Keratinocyte (primary cell): ENCODE results near the gene CA7. TPM values are rescaled to one million over a fixed set of nuclear protein-coding genes. Genes with fewer than 3 reads are reported as not detected.

ENCODE experiments used
- DNase-seq: peaks from one replicate; pipeline ENCODE4 v3.0.0-alpha.2; 2011; ENCODE audit warnings: low read depth, missing footprints, low spot score
- FAIRE-seq: peaks from 2 replicates; lab custom pipeline; 2011; peaks lifted over from hg19 to GRCh38; lab: Jason Lieb, UNC
- H2AFZ ChIP-seq: 2 replicates; pipeline ENCODE4 v1.6.0; 2012; ENCODE audit warnings: low read length, control low read depth, inconsistent platforms; ENCODE audit not compliant: control insufficient read depth
- H3K27ac ChIP-seq: 2 replicates; pipeline ENCODE4 v1.5.1; 2011; ENCODE audit warnings: low read length; ENCODE audit not compliant: control insufficient read depth, insufficient read depth
- H3K27me3 ChIP-seq: 3 replicates; pipeline ENCODE4 v1.6.0; 2011; ENCODE audit warnings: low read length; ENCODE audit not compliant: control insufficient read depth, insufficient read depth; ENCODE audit errors: extremely low read depth
- H3K36me3 ChIP-seq, 2 experiments: 2 replicates in 1 of 2; 3 replicates in 1 of 2; pipeline ENCODE4 v1.5.1; 2011; ENCODE audit warnings: low read length in 2 of 2, mild to moderate bottlenecking in 1 of 2; ENCODE audit not compliant: control insufficient read depth in 2 of 2, insufficient read depth in 2 of 2; ENCODE audit errors: extremely low read depth in 1 of 2
- H3K4me1 ChIP-seq: 3 replicates; pipeline ENCODE4 v1.5.1; 2011; ENCODE audit warnings: low read length; ENCODE audit not compliant: control insufficient read depth, insufficient read depth; ENCODE audit errors: extremely low read depth
- H3K4me2 ChIP-seq: 3 replicates; pipeline ENCODE4 v1.6.0; 2011; ENCODE audit warnings: low read depth, low read length; ENCODE audit not compliant: control insufficient read depth, insufficient read depth; ENCODE audit errors: extremely low read depth
- H3K4me3 ChIP-seq, 3 experiments: fragments of 200-600 bp in 1 of 3; sonication (generic) in 1 of 3; 2 replicates in 2 of 3; 3 replicates in 1 of 3; pipeline ENCODE4 v1.5.1; 2011 to 2016; ENCODE audit warnings: low read length in 3 of 3, mild to moderate bottlenecking in 3 of 3, control low read depth in 2 of 3, inconsistent platforms in 1 of 3, low read depth in 1 of 3, mixed read lengths in 1 of 3, mixed run types in 1 of 3, moderate library complexity in 1 of 3; ENCODE audit not compliant: control insufficient read depth in 2 of 3, insufficient read depth in 2 of 3; ENCODE audit errors: extremely low read depth in 1 of 3
- H3K79me2 ChIP-seq: 2 replicates; pipeline ENCODE4 v1.6.0; 2012; ENCODE audit warnings: low read length; ENCODE audit not compliant: control insufficient read depth, insufficient read depth
- H3K9ac ChIP-seq: 3 replicates; pipeline ENCODE4 v1.6.0; 2011; ENCODE audit warnings: low read length; ENCODE audit not compliant: control insufficient read depth, insufficient read depth; ENCODE audit errors: extremely low read depth
- H3K9me1 ChIP-seq: 3 replicates; pipeline ENCODE4 v1.6.0; 2011; ENCODE audit warnings: low read length; ENCODE audit not compliant: control insufficient read depth, insufficient read depth; ENCODE audit errors: extremely low read depth
- H3K9me3 ChIP-seq: 2 replicates; pipeline ENCODE4 v1.5.1; 2012; ENCODE audit warnings: low read depth, low read length; ENCODE audit not compliant: control insufficient read depth
- H4K20me1 ChIP-seq: 3 replicates; pipeline ENCODE4 v1.6.0; 2011; ENCODE audit warnings: low read length; ENCODE audit not compliant: control insufficient read depth, insufficient read depth; ENCODE audit errors: extremely low read depth
- EZH2 ChIP-seq: IDR thresholded peaks from one replicate; pipeline ENCODE4 v1.6.1; 2012; ENCODE audit warnings: inconsistent platforms, mild to moderate bottlenecking, low read length, moderate library complexity
- dilution Hi-C: fragments of 300-500 bp; cut with MboI; formaldehyde crosslinking; loops from one replicate; pipeline ENCODE4 v1.7.0; 2020; ENCODE audit warnings: low sequenced_read_pairs; ENCODE audit not compliant: extremely low pct_ligation_motif_present
- polyA minus RNA-seq, 3 experiments: library from RNA; depleted of rRNA, polyadenylated mRNA; stranded (reverse); fragments of >200 nt; gene quantifications; 1 replicate in 1 of 3; 2 replicates in 1 of 3; 3 replicates in 1 of 3; pipeline ENCODE4 v1.2.3, GENCODE V29; 2011
- polyA plus RNA-seq, 5 experiments: library from polyadenylated mRNA; depleted of rRNA in 3 of 5; stranded (reverse) in 3 of 5; stranded (forward) in 1 of 5; unstranded in 1 of 5; fragments of >200 nt; gene quantifications; 1 replicate in 1 of 5; 2 replicates in 3 of 5; 3 replicates in 1 of 5; pipeline versions ENCODE4 v1.2.1 to v1.2.3, GENCODE V29; 2011 to 2012; ENCODE audit warnings: missing spikeins in 2 of 5, low read depth in 1 of 5, low replicate concordance in 1 of 5
- TF ChIP-seq, protein P1 (sequence below), 3 experiments: IDR thresholded peaks in 1 of 3; conservative IDR thresholded peaks in 1 of 3; optimal IDR thresholded peaks in 1 of 3; 2 replicates in 2 of 3; 3 replicates in 1 of 3; pipeline versions ENCODE3 to v1.5.1; 2011; ENCODE audit warnings: low read length in 3 of 3, mild to moderate bottlenecking in 3 of 3, moderate library complexity in 2 of 3, control low read depth in 1 of 3, inconsistent platforms in 1 of 3; ENCODE audit not compliant: insufficient read depth in 2 of 3; ENCODE audit errors: extremely low read depth in 1 of 3

CA7 gene
- polyA plus RNA-seq = not detected in 3 replicates
- polyA plus RNA-seq (2011; ENCODE audit: low read depth) = not detected
- not detected in 2 replicates for polyA plus RNA-seq (2011; cell fraction: cytosol; rRNA removed)
- not detected in 2 replicates for polyA plus RNA-seq (2011; cell fraction: nucleus; rRNA removed)
- not detected in 2 replicates for polyA plus RNA-seq (2012; ENCODE audit: low replicate concordance)
- polyA minus RNA-seq = not detected in 3 replicates
- polyA minus RNA-seq (2011; cell fraction: cytosol; rRNA and poly(A)+ RNA removed) = not detected
- not detected in 2 replicates for polyA minus RNA-seq (2011; cell fraction: nucleus; rRNA and poly(A)+ RNA removed)

DNA sequence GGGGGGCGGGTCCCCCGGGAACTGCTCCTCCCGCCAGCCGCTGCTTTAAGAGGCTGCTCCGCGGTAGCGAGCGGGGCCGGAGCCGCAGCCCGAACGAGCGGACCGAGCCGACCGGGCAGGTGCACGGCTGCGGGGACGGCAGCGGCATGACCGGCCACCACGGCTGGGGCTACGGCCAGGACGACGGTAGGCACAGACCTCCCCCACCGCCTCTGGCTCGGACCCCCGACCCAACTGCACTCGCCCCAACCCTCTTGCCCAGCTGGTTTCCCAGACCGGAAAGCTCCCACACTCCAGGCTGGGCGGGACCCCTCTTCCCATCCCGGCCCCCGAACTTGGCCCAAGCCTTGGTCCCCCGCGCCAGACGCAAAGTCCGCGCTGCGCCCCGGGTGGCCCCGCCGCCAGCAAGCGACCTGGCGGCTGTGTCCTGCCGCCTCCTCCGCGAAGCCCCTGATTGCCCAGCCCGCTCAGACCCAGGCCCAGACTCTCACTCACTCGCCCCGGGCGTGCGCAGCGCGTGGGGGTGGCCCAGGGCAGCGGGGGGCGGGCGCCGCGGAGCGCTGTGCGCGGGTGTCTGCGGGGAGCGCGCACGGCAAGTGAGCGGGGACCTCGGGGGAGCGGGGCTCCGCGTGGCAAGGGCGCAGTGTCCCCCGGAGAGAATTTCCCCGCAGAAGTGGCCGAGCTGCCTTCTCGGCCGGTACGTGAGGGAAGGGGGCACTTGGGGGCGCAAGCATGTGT is at the start of gene CA7:
CA7 (plus strand) TSS at position 73 of the 738 bp plus-strand sequence; CDS start at position 147, 74 bp downstream.
- Histone ChIP-seq H3K4me2 (peak within 1 kb of the TSS; percentile 18), H2AFZ (no peak within 1 kb of the TSS)

GRCh38 chr16:66798161-66798560 is 46.1 kb upstream of the CA7 start:
- dilution Hi-C loops = no loop called here
- FAIRE-seq = no peak

More for the DNA sequence above, at the start of gene CA7:
- Histone ChIP-seq H3K79me2 (no peaks in the 10 kb centered on the region), H3K27ac (no peak within 1 kb of the TSS), H3K9ac (no peak within 1 kb of the TSS), H4K20me1 (no peaks in the 10 kb centered on the region), H3K4me1 (no peaks in the 10 kb centered on the region), H3K36me3 (no peaks in the 10 kb centered on the region), H3K27me3 (peaks cover 51% of the 10 kb centered on the region), H3K9me3 (no peaks in the 10 kb centered on the region), H3K9me1 (no peaks in the 10 kb centered on the region), H3K4me3 (peak within 1 kb of the TSS in 1 of 3 experiments; percentile 9)
- TF ChIP-seq, protein P1, sequence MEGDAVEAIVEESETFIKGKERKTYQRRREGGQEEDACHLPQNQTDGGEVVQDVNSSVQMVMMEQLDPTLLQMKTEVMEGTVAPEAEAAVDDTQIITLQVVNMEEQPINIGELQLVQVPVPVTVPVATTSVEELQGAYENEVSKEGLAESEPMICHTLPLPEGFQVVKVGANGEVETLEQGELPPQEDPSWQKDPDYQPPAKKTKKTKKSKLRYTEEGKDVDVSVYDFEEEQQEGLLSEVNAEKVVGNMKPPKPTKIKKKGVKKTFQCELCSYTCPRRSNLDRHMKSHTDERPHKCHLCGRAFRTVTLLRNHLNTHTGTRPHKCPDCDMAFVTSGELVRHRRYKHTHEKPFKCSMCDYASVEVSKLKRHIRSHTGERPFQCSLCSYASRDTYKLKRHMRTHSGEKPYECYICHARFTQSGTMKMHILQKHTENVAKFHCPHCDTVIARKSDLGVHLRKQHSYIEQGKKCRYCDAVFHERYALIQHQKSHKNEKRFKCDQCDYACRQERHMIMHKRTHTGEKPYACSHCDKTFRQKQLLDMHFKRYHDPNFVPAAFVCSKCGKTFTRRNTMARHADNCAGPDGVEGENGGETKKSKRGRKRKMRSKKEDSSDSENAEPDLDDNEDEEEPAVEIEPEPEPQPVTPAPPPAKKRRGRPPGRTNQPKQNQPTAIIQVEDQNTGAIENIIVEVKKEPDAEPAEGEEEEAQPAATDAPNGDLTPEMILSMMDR (optimal IDR thresholded peaks at IDR 0.05 in 1 of 3, IDR thresholded peaks at IDR 0.05 in 1 of 3, conservative IDR thresholded peaks at IDR 0.05 in 1 of 3; ENCODE audit: extremely low read depth in 1 of 3, insufficient read depth in 2 of 3, low read length in 3 of 3) = no peak
- TF ChIP-seq EZH2 = peak; percentile 88
- dilution Hi-C loops = no loop called here
- FAIRE-seq (no peak), DNase-seq (no peak)

More at GRCh38 chr16:66798161-66798560, 46.1 kb upstream of the CA7 start:
- H3K9me3 ChIP-seq = no peaks in the 10 kb centered on the region
- no peak overlapping the region for H3K27ac ChIP-seq
- no peak overlapping the region for H3K4me3 ChIP-seq
- no peaks in the 10 kb centered on the region for H3K9me1 ChIP-seq
- H3K4me2 ChIP-seq = no peak overlapping the region
- H3K4me1 ChIP-seq = no peaks in the 10 kb centered on the region
- no peak overlapping the region for H2AFZ ChIP-seq
- no peak overlapping the region for H3K9ac ChIP-seq
- TF ChIP-seq EZH2 = no peak
- TF ChIP-seq, protein P1 (optimal IDR thresholded peaks at IDR 0.05 in 1 of 3, IDR thresholded peaks at IDR 0.05 in 1 of 3, conservative IDR thresholded peaks at IDR 0.05 in 1 of 3; ENCODE audit: extremely low read depth in 1 of 3, insufficient read depth in 2 of 3, low read length in 3 of 3) = no peak
- no peaks in the 10 kb centered on the region for H4K20me1 ChIP-seq
- no peaks in the 10 kb centered on the region for H3K27me3 ChIP-seq
- no peak for DNase-seq
- H3K79me2 ChIP-seq = no peaks in the 10 kb centered on the region
- peaks cover 0 to 8% of the 10 kb centered on the region in 2 experiments for H3K36me3 ChIP-seq
